ENCODE measurements around the gene NXPE3.

The NXPE3 gene

DNA sequence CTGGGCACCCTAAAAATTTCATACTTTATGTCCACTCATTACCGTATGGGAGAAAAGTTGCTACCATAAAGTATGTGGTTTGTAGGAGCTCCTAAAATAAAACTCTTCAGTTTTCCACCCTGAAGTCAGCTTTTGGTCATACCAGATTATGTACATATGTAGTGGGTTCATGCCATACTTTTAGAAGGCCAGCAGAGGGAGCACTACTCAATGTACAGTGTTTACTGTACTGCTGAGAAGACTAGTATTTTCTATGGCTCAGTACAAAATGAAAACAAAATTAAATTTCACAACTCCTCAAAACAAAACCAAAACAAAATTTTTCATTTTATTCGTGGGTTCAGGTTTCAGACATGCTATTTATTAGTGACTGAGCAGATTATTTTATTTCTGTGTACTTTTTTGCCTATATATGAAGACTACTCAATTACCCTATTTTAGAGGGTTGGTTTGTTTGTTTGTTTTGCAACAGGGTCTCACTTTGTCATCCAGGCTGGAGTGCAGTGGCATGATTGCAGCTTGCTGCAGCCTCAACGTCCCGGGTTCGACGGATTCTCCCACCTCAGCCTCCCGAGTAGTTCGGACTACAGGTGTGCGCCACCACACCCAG lies 24.3 kb downstream of the NXPE3 start:
- peak; percentile 74 for DNase-seq (ENCODE audit: low spot score)

DNA sequence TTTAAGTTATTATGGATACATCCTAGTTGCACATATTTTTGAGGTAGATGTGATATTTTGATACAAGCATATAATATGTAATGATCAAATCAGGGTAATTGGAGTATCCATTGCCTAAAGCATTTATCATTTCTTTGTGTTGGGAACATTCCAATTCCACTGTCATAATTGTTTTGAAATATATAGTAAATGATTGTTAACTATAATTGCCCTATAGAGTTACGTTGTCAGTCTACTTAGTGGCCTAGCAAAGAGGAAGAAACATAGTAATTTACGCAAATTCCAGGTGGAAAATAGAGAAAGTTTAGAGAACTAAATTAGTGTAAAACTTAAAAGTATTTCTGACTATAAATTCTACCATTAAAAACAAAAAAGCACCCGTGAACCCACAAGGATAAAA lies 24.9 kb downstream of the NXPE3 start:
- no peak for DNase-seq (ENCODE audit: low spot score)

DNA sequence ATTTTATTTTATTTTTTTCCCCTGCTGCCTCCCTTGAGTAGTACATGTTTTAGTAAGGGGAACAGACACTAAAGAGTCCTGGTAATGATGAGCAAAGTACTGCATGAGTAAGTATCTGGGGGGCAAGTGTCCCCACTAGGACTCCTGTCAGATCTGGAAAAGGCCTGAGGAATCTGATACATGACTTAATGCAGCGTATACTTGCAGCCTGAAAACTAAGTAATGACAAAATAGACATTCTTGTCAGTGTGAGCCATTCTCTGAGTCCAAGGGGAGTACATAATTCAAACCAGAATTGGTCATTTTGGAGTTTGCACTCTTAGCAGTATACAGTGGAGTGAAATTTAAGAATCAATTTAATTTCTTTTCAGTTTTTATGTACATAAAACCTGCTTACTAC lies 27.5 kb downstream of the NXPE3 start:
- DNase-seq (ENCODE audit: low spot score): no peak

DNA sequence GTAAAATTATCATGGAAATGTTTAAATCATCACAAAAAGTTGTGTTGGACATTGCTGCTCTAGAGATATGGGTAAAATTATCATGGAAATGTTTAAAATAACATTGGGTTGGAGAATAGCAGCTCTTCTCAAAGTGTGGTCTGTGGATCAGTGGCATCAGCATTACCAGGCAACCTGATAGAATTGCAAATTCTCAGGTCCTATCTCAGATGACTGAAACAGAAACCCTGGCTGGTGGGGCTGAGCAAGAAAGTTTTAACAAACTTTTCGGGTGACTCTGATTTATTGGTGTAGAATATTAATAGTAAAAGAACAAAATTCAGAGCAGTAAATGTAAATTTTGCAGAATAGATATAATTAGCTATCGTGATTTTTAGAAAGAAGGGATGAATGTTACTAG lies 28.9 kb downstream of the NXPE3 start:
- no peak for DNase-seq (ENCODE audit: low spot score)

DNA sequence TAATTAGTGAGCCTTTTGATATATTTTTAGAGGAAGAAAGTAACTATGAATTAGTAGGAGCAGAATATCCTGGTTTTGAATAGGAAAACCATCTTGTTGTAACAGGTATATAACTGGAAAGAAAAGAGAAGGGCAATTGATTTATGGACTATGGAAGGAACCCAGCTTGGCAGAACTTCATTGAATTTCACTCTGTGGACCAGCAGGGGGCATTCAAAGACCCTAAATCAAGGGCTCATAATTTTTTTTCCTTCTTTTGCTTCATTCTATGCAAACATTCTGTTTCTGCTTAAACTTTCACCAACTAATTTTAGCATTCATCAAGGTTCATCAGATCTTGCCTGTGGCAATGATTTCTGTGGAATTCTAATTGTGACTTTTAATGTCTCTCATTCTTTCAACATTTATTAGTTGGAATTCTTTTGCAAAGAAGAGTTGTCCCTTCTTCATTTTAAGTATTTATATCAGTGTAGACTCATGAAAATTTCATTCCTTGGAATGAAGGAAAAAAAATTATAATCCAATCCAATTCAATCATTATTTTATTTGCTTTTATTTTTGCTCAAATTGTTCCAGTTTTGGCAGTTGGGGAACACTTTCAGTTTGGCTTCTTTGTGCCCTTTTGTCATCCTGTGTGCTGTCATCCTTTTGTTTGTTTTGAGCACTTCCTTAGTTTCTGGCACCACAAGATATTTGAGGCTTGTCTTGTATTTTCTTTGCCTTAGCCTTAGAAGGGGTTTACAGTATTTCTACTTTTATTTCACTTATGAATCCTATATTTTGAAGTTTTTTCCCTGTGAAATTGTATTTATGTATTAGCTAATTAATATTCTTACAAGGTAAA lies 30.4 kb downstream of the NXPE3 start:
- DNase-seq (ENCODE audit: low spot score): peak; percentile 76

DNA sequence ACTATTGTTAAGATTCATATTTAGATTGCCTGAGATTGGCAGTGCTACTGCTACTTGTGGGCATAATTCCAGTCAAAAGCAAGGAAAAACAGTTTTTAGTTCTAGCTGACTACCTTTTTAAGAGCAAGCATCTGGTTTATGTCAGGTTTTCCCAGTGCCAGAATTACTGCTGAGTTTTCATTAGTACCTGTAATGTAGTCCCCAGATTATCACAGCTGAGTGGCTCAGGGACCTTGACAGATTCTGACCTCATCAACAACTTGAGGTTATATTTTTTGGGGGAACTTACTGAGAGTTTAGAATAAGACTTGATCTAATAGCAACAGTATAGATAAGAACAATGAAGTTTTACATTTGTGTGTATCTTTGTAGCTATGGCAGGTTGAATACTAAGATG lies 31.0 kb downstream of the NXPE3 start:
- DNase-seq (ENCODE audit: low spot score): no peak

DNA sequence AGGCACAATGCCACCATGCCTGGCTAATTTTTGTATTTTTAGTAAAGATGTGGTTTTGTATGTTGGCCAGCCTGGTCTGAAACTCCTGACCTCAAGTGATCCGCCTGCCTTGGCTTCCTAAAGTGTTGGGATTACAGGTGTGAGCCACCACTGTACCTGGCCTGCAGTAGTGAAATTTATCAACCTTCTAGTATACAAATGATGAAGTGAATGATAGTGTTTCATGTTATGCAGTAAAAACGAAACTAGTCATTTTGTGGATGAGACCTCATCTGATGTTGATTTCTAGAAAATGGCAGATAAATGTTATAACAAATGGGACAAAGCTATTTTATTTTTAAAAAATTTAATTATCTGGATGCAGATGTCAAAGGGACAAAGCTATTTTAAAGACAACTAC lies 32.9 kb downstream of the NXPE3 start:
- no peak for DNase-seq (ENCODE audit: low spot score)

DNA sequence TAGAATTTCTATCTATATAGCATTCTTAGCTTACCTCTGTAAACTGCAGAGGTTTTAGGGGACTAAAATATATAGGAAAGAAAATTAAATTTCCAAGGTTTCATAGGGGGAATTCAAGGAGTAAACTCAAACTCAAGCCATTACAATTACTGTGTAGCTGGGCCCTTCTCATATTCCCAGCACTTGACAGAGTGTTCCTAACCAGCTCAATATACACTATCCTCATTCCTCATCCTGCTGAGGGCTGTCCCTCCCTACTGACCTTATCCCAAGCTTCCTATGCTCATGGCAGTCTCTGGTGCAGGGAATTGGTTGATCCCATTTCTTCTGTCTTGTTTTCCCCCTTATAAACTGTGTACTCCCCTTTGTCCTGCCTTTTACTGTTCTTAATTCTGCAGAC lies 33.9 kb downstream of the NXPE3 start:
- DNase-seq (ENCODE audit: low spot score): no peak

DNA sequence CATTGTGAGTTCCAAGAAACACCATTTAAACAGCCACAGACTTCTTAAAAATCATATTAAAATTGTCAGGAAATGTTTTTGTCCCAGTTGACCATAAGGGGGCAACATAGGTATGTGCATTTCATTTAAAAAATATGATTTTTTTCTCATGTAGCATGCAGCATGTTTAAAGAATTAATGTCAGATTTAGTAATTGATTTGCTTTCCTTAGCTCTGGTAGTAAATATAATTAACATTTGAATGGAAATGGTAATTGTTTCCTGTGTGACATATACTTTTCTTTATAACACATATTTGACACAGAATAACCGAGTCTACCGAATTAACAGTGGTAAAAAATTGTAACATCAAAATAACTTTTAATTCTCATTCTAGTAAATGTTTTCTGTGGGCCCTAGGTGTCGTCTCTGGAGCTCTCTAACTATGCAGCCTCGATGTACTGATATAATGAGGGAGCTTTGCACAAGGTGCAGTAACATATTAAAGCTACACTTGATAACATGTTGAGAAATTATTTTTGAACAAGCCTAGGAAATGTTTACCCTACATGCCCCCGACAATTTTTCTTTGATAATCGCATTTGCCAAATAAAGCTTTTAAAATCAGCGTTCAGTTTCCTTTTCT lies 34.9 kb downstream of the NXPE3 start:
- peak; percentile 41 for DNase-seq (ENCODE audit: low spot score)

DNA sequence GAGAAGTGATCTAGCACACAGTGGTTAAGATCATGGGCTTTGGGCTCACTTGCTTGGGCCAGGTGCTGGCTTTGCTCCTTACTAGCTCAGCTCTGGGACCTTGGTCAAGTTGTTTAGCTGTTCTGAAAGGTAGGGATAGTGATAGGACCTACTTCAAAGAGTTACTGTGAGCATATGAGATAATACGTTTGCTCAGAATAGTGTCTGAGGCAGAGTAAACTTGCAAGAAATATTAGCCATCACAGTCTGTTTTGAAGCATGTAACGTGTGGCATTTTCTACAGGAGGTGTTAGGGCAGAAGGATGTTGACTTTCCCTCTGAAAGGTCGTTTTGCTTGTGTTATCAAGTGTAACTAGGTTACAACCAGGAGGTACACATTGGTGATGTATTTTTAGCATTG lies 35.8 kb downstream of the NXPE3 start:
- no peak for DNase-seq (ENCODE audit: low spot score)

DNA sequence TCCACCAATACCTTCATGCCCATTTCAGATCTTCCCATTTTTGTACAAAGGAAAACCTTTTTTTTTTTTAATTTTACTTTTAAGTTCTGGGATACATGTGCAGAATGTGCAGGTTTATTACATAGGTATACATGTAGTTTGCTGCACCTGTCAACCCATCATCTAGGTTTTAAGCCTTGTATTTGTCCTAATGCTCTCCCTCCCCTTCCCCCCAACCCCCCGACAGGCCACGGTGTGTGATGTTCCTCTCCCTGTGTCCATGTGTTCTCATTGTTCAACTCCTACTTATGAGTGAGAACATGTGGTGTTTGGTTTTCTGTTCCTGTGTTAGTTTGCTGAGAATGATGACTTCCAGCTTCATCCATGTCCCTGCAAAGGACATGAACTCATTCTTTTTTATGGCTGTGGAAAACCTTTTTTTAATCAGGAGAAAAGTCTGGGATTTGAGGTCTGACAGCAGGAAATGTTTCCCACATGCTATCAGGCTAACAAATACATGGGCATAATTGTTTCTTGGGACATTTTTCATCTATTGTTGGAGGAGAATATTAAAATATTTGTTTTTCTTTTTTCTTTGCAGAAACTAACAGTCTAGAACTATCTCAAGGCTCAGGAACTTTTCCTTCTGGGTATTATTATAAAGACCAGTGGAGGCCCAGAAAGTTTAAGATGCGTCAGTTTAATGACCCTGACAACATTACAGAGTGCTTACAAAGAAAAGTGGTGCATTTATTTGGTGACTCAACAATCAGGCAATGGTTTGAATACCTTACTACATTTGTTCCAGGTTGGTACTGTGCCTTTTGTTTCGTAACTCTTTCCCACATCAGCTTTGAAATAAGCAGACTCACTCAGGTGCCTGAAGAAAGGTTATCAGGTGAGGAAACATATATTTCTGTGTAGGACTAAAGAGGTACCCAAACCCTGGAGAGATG lies 37.5 kb downstream of the NXPE3 start:
- no peak for DNase-seq (ENCODE audit: low spot score)

DNA sequence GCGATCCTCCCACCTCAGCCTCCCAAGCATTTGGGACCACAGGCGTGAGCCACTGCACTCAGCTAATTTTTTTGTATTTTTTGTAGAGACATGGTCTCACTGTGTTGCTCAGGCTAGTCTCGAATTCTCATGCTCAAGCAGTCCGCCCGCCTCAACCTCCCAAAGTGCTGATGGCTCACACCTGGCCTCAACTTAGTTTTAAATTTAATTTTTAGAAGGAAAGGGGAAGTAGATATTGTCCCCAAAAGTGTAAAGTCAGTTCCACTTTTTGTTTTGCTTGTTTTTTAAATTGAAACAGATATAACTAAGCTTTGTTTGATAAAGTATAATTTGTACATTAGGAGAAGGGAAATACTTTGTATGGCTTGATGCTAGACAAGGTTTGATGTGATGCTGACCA lies 39.0 kb downstream of the NXPE3 start:
- DNase-seq (ENCODE audit: low spot score): no peak

DNA sequence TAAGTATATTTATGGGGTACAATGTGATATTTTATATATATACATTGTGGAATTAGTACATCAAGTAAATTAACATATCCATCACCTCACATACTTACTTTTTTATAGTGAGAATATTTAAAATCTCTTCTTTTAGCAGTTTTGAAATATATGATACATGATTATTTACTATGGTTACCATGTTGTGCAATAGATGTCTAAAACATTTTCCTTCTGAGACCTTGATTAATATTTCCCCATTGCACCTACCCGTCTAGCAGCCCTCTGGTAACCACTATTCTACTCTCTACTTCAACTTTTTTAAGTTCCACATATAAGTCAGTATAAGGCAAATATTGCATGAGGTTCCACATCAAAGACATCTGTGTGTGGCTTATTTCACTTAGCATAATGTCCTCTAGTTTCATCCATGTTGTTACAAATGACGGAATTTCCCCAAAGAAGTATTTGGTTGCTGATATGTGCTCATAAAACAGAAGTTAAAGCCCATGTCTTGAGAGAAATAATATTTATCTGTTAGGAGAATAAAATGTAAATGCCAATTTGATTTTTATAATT lies 40.7 kb downstream of the NXPE3 start:
- DNase-seq (ENCODE audit: low spot score): no peak

DNA sequence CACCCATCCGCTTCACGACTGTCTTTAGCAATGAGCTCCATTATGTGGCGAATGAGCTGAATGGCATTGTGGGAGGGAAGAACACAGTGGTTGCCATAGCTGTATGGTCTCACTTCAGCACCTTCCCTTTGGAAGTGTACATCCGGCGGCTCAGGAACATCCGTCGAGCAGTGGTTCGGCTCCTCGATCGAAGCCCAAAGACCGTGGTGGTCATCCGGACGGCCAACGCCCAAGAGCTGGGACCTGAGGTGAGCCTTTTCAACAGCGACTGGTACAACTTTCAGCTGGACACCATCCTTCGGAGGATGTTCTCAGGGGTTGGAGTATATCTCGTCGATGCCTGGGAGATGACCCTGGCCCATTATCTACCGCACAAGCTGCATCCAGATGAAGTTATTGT lies 42.5 kb downstream of the NXPE3 start:
- no peak for DNase-seq (ENCODE audit: low spot score)

DNA sequence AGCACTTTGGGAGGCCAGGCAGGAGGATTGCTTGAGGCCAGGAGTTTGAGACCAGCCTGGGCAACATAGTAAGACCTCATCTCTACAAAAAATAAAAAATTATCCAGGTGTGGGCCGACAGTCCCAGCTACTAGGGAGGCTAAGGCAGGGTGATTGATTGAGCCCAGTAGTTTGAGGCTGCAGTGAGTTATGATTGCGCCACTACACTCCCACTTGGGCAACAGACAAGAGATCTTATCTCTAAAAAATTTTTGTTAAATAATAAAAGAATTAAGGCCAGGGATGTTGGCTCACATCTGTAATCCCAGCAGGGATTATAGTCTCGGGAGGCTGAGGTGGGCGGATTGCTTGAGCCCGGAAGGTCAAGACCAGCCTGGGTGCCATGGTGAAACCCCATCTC lies 44.5 kb downstream of the NXPE3 start:
- no peak for DNase-seq (ENCODE audit: low spot score)

DNA sequence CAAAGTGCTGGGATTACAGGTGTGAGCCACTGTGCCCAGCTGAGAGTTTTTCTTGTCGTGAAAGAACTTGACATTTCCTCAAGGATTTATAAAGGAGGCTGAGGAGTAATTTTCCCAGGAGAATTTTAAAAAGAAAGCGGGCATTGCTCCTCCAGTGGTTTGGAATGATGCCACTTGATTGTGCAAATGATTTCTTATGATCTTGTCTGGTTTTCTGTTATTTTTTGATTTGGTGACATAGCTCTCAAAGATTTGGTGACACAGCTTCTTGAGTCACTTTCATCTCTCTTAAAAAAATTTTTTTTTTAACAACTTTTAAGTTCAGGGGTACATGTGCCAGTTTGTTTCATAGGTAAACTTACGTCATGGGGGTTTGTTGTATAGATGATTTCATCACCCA lies 45.7 kb downstream of the NXPE3 start:
- no peak for DNase-seq (ENCODE audit: low spot score)

DNA sequence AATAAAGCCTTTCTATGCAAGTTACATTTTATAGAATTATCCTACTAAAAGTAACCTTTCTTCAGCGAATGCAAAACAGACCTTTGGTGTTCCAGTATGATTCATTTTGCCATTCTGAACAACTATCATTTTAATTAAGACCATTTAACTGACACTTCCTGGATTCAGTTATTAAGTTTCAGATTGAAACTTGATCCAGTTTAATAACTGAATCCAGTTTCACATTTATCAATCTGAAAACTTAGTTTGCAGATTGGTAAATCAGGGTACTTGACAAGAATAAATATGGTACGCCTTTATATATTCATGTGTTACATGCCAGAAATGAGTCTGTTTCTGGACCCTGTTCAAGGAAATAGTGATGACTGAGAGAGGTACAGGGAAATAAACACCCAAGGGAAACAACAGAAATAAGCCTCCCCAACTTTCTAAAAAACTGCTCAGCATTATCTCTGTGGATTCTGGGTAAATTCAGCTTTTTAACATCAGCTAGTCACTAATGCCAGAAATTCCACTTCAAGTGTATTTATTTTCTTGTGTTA lies 47.0 kb downstream of the NXPE3 start:
- no peak for DNase-seq (ENCODE audit: low spot score)

DNA sequence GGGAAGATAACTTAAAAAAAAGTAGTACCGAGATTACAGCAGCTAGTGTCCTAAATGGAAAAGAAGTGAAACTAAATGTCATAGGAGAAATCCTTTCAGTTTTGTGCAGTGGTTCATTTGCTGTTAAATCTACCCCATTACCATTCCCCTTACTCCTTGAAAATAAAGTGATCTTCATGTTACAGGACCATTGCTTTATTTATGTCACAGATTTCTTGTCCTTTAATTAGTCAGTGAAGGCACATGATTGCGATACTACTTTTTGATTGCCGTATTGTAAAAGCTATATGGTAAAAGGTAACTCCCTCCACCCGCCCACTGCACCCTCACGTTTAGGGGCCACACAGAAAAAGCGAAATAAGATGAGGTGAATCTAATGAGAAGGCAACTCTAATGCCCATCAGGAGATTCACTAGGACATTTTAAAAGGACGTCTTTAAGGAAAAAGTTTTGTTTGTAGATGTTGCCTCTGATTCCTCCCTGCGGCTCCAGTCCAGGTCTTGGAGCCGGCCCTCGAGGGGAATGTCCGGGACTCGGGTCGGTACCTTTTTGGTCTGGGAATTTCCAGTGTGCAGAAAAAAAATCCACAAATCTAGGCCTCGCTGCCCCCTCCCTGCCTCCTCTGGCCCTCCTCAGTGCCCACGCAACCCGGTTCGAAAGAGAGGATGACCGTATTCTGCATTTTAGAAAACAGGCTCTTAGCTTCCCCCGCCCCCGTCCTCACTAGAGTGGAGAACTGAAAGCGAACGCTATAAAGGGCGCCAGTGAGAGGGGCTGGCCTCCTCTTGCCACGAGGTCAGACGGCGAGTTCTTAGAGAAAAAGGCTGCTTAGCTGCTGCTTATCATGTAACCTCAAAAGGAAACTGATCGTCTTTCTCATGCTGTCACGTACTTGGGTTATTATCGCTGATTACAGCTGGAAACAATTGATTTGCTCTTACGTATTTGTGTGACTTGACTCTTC lies 48.5 kb downstream of the NXPE3 start:
- no peak for DNase-seq (ENCODE audit: low spot score)

DNA sequence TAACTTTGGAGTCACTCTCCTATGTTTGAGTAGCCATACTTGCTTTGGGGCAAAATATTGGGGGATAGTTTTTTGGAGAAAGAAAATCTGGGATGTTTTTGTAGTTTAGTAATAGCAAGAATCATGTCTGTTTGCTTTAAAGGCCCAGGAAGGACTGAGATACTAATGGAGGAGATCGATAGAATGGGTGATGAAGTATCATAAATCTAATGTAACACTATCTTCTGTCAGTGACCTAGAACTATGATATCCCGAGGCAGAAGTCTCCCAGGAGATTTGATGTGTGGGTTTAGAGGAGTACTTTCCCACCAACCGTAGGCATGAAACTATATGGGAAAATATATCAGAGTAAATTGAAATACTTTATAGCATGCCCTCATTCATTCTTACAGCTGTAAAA lies 49.3 kb downstream of the NXPE3 start:
- no peak for DNase-seq (ENCODE audit: low spot score)

DNA sequence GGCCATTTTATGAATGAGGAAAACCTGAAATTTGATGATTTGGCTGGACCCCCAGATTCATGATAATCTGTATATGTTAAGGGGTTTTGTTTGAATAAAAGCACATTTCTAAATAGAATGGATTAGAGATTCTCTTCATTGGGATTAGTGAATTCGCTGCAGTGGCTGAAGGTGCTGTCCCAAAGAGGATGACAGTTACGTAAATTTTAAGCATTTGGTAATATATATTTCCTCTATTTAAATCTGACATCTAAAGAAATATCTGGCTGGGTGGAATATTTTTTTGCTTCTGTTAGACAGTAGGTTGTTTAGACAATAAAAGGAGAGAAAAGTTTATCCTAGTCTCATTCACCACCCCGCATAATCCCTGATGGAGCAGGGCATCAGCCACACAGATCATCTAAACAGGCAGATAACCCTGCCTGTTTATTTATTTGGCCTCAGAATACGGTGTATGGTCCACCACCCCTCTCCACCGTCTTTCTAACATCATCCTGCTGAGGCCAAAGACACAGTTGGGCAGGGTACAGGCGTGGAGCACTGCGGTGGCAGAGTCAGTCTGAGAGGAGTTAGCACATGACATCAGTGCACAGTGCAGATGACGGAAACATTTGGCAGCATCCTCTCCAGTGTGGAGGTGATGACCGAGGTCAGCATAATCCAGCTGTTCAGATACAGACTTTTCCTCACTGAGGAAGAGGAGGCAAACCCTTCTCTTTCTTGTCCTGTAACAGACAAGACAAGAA lies 49.9 kb downstream of the NXPE3 start:
- DNase-seq (ENCODE audit: low spot score): no peak
